ENCODE data around the gene SLIT3.

SLIT3 gene

DNA sequence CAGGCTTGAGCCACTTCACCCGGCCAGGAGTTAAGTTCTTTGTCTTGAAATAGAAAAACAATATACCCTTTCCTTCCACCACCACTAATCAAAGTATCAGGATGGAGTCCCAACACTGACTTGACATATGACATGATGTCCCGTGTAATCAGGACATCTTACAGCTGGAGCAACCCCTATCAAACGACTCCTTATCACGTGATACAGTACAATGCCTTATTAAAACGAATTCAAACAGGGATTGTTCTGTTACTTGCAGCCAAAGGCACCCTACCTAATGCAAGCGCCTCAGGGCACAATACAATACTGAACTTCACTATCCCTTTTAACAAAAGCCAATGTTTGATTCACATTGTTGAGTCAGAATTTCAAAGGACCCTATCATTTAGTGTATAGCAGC, 261.3 kb downstream of the SLIT3 start:
- H3K4me1 ChIP-seq (ENCODE audit: control insufficient read depth in 1 of 2, insufficient read depth in 2 of 2, low read length in 2 of 2) = no peaks in the 10 kb centered on the region
- H3K27ac ChIP-seq (ENCODE audit: low read depth, low read length) = no peak overlapping the region
- H3K9ac ChIP-seq (ENCODE audit: low read depth in 1 of 2, low read length in 2 of 2) = no peak overlapping the region

GRCh38 chr5:169037466-169037865, 263.5 kb downstream of the SLIT3 start:
- Histone ChIP-seq H3K4me3 (ENCODE audit: low read depth in 1 of 2, low read length in 2 of 2) (no peak overlapping the region), H3K9ac (ENCODE audit: low read depth in 1 of 2, low read length in 2 of 2) (no peak overlapping the region), H3K9me3 (ENCODE audit: control insufficient read depth in 1 of 2, low read length in 2 of 2) (no peaks in the 10 kb centered on the region), H3K36me3 (ENCODE audit: control insufficient read depth in 1 of 2, insufficient read depth in 2 of 2, low read length in 2 of 2) (no peaks in the 10 kb centered on the region), H3K27me3 (ENCODE audit: control insufficient read depth in 1 of 2, insufficient read depth in 2 of 2, low read length in 2 of 2) (no peaks in the 10 kb centered on the region), H3K4me1 (ENCODE audit: control insufficient read depth in 1 of 2, insufficient read depth in 2 of 2, low read length in 2 of 2) (no peaks in the 10 kb centered on the region), H3K27ac (ENCODE audit: low read depth, low read length) (no peak overlapping the region)

More for the DNA sequence above, 261.3 kb downstream of the SLIT3 start:
- no peaks in the 10 kb centered on the region for H3K27me3 ChIP-seq (ENCODE audit: control insufficient read depth in 1 of 2, insufficient read depth in 2 of 2, low read length in 2 of 2)
- no peak overlapping the region for H3K4me3 ChIP-seq (ENCODE audit: low read depth in 1 of 2, low read length in 2 of 2)
- no peaks in the 10 kb centered on the region for H3K36me3 ChIP-seq (ENCODE audit: control insufficient read depth in 1 of 2, insufficient read depth in 2 of 2, low read length in 2 of 2)
- no peaks in the 10 kb centered on the region for H3K9me3 ChIP-seq (ENCODE audit: control insufficient read depth in 1 of 2, low read length in 2 of 2)

GRCh38 chr5:169036079-169036805, 264.7 kb downstream of the SLIT3 start:
- Histone ChIP-seq H3K4me1 (ENCODE audit: control insufficient read depth in 1 of 2, insufficient read depth in 2 of 2, low read length in 2 of 2) (no peaks in the 10 kb centered on the region), H3K27ac (ENCODE audit: low read depth, low read length) (no peak overlapping the region), H3K9me3 (ENCODE audit: control insufficient read depth in 1 of 2, low read length in 2 of 2) (no peaks in the 10 kb centered on the region), H3K36me3 (ENCODE audit: control insufficient read depth in 1 of 2, insufficient read depth in 2 of 2, low read length in 2 of 2) (no peaks in the 10 kb centered on the region), H3K4me3 (ENCODE audit: low read depth in 1 of 2, low read length in 2 of 2) (no peak overlapping the region), H3K9ac (ENCODE audit: low read depth in 1 of 2, low read length in 2 of 2) (no peak overlapping the region), H3K27me3 (ENCODE audit: control insufficient read depth in 1 of 2, insufficient read depth in 2 of 2, low read length in 2 of 2) (no peaks in the 10 kb centered on the region)

DNA sequence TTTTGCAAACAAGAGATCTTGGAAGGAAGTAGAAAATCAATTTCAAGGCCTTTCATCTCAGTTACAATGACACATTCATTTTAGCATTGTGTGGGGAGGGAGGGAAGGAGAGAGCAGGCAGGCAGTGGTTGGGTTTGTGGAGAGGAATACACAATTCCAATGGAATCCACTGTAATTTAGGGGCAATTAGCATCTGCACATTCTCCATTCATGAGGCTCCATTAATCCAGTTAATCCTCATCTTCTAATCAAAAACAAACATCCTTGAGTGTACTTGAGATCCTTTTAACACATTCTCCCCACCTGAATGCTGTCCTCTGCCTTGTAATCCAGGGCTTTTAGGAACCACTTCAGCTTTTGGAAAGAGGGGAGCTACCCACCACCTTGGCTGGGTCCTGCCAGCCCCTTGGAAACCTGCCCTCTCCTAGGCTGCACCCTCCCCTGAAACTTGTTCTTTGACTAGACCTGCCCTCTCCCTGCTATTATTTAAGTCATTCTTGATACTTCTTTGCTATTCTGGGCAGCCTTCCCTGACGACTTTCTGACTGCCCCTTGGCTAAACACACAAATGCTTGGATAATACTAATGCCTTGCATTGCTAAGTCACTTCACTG, 271.2 kb downstream of the SLIT3 start:
- H3K27me3 ChIP-seq (ENCODE audit: control insufficient read depth in 1 of 2, insufficient read depth in 2 of 2, low read length in 2 of 2) = no peaks in the 10 kb centered on the region
- peaks cover 0 to 4% of the 10 kb centered on the region in 2 donors for H3K4me1 ChIP-seq (ENCODE audit: control insufficient read depth in 1 of 2, insufficient read depth in 2 of 2, low read length in 2 of 2)
- H3K9ac ChIP-seq (ENCODE audit: low read depth in 1 of 2, low read length in 2 of 2) = no peak overlapping the region
- H3K36me3 ChIP-seq (ENCODE audit: control insufficient read depth in 1 of 2, insufficient read depth in 2 of 2, low read length in 2 of 2) = no peaks in the 10 kb centered on the region
- no peak overlapping the region for H3K4me3 ChIP-seq (ENCODE audit: low read depth in 1 of 2, low read length in 2 of 2)
- H3K27ac ChIP-seq (ENCODE audit: low read depth, low read length) = no peak overlapping the region
- H3K9me3 ChIP-seq (ENCODE audit: control insufficient read depth in 1 of 2, low read length in 2 of 2) = no peaks in the 10 kb centered on the region

DNA sequence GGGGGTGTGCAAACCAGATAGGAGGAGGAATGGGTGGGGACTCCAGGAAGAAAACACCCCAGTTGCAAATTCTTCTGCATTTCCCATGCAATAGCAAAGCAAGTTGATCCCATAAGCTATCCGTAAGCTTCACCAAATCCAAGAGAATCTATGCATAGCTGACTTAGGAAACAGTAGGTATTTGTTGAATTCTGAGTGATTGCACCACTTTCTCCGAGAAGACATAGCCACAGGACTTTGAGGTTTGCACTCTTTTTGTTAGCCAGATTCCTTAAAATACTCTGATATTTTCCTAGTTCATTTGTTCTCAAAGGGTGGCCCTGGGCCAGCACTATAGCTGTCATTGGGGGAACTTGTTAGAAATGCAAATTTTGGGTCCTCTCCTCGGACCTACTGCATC, 271.9 kb downstream of the SLIT3 start:
- no peaks in the 10 kb centered on the region for H3K27me3 ChIP-seq (ENCODE audit: control insufficient read depth in 1 of 2, insufficient read depth in 2 of 2, low read length in 2 of 2)
- H3K4me1 ChIP-seq (ENCODE audit: control insufficient read depth in 1 of 2, insufficient read depth in 2 of 2, low read length in 2 of 2) = peaks cover 0 to 4% of the 10 kb centered on the region in 2 donors
- no peaks in the 10 kb centered on the region for H3K9me3 ChIP-seq (ENCODE audit: control insufficient read depth in 1 of 2, low read length in 2 of 2)
- no peaks in the 10 kb centered on the region for H3K36me3 ChIP-seq (ENCODE audit: control insufficient read depth in 1 of 2, insufficient read depth in 2 of 2, low read length in 2 of 2)
- H3K9ac ChIP-seq (ENCODE audit: low read depth in 1 of 2, low read length in 2 of 2) = no peak overlapping the region
- H3K27ac ChIP-seq (ENCODE audit: low read depth, low read length) = no peak overlapping the region
- H3K4me3 ChIP-seq (ENCODE audit: low read depth in 1 of 2, low read length in 2 of 2) = no peak overlapping the region

GRCh38 chr5:169027501-169028061, 273.4 kb downstream of the SLIT3 start:
- no peak overlapping the region for H3K4me3 ChIP-seq (ENCODE audit: low read depth in 1 of 2, low read length in 2 of 2)
- no peaks in the 10 kb centered on the region for H3K9me3 ChIP-seq (ENCODE audit: control insufficient read depth in 1 of 2, low read length in 2 of 2)
- peaks cover 0 to 4% of the 10 kb centered on the region in 2 donors for H3K4me1 ChIP-seq (ENCODE audit: control insufficient read depth in 1 of 2, insufficient read depth in 2 of 2, low read length in 2 of 2)
- H3K36me3 ChIP-seq (ENCODE audit: control insufficient read depth in 1 of 2, insufficient read depth in 2 of 2, low read length in 2 of 2) = no peaks in the 10 kb centered on the region
- H3K27me3 ChIP-seq (ENCODE audit: control insufficient read depth in 1 of 2, insufficient read depth in 2 of 2, low read length in 2 of 2) = no peaks in the 10 kb centered on the region
- H3K27ac ChIP-seq (ENCODE audit: low read depth, low read length) = no peak overlapping the region
- no peak overlapping the region for H3K9ac ChIP-seq (ENCODE audit: low read depth in 1 of 2, low read length in 2 of 2)

GRCh38 chr5:169025491-169025890, 275.4 kb downstream of the SLIT3 start:
- H3K9me3 ChIP-seq (ENCODE audit: control insufficient read depth in 1 of 2, low read length in 2 of 2) = no peaks in the 10 kb centered on the region
- H3K4me1 ChIP-seq (ENCODE audit: control insufficient read depth in 1 of 2, insufficient read depth in 2 of 2, low read length in 2 of 2) = peaks cover 0 to 4% of the 10 kb centered on the region in 2 donors
- H3K27me3 ChIP-seq (ENCODE audit: control insufficient read depth in 1 of 2, insufficient read depth in 2 of 2, low read length in 2 of 2) = no peaks in the 10 kb centered on the region
- no peaks in the 10 kb centered on the region for H3K36me3 ChIP-seq (ENCODE audit: control insufficient read depth in 1 of 2, insufficient read depth in 2 of 2, low read length in 2 of 2)
- H3K4me3 ChIP-seq (ENCODE audit: low read depth in 1 of 2, low read length in 2 of 2) = no peak overlapping the region
- no peak overlapping the region for H3K9ac ChIP-seq (ENCODE audit: low read depth in 1 of 2, low read length in 2 of 2)
- H3K27ac ChIP-seq (ENCODE audit: low read depth, low read length) = no peak overlapping the region

DNA sequence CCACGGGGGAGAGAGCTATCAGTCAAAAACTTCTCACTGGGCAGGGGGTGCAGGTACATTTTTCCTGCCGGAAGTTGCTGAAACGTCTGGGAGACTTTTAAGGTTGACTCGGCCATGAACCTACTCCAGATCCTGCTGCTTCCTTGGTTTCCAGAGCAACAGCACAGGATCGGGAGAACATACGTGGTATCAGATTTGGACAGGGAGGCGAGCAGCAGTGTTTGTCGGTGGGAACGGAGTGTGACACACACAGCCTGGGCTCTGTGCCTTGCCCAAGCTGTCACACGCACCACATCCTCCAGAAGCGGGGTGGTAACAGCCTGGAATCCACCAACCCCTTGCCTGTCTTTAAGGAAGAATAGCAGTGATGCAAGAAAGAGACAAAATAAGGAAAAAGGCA, 276.5 kb downstream of the SLIT3 start:
- H3K9me3 ChIP-seq (ENCODE audit: control insufficient read depth in 1 of 2, low read length in 2 of 2) = no peaks in the 10 kb centered on the region
- no peaks in the 10 kb centered on the region for H3K36me3 ChIP-seq (ENCODE audit: control insufficient read depth in 1 of 2, insufficient read depth in 2 of 2, low read length in 2 of 2)
- H3K27me3 ChIP-seq (ENCODE audit: control insufficient read depth in 1 of 2, insufficient read depth in 2 of 2, low read length in 2 of 2) = no peaks in the 10 kb centered on the region
- H3K4me3 ChIP-seq (ENCODE audit: low read depth in 1 of 2, low read length in 2 of 2) = no peak overlapping the region
- H3K27ac ChIP-seq (ENCODE audit: low read depth, low read length) = no peak overlapping the region
- no peak overlapping the region for H3K9ac ChIP-seq (ENCODE audit: low read depth in 1 of 2, low read length in 2 of 2)
- H3K4me1 ChIP-seq (ENCODE audit: control insufficient read depth in 1 of 2, insufficient read depth in 2 of 2, low read length in 2 of 2) = peaks cover 0 to 4% of the 10 kb centered on the region in 2 donors

DNA sequence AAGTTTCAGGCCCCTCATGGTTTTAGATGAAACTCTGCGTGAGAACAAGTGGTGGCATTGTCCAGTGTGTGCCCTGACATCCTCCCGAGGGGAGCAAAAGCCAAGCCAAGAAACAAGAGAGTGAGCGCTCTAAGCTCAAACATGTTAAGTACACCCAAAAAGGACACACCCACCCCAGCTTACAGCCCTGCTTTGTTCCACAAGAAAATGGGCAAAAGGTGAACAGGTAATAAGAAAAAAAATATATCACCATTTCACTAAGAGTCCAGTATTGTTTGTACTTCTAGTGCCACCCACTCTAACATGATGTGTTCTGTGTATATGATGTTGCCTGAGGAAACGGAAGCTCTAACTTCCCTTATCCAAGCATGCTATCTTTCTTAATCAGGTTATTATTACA, 278.2 kb downstream of the SLIT3 start:
- no peaks in the 10 kb centered on the region for H3K36me3 ChIP-seq (ENCODE audit: control insufficient read depth in 1 of 2, insufficient read depth in 2 of 2, low read length in 2 of 2)
- peaks cover 0 to 3% of the 10 kb centered on the region in 2 donors for H3K4me1 ChIP-seq (ENCODE audit: control insufficient read depth in 1 of 2, insufficient read depth in 2 of 2, low read length in 2 of 2)
- no peak overlapping the region for H3K27ac ChIP-seq (ENCODE audit: low read depth, low read length)
- no peak overlapping the region for H3K4me3 ChIP-seq (ENCODE audit: low read depth in 1 of 2, low read length in 2 of 2)
- H3K9ac ChIP-seq (ENCODE audit: low read depth in 1 of 2, low read length in 2 of 2) = no peak overlapping the region
- H3K9me3 ChIP-seq (ENCODE audit: control insufficient read depth in 1 of 2, low read length in 2 of 2) = no peaks in the 10 kb centered on the region
- H3K27me3 ChIP-seq (ENCODE audit: control insufficient read depth in 1 of 2, insufficient read depth in 2 of 2, low read length in 2 of 2) = no peaks in the 10 kb centered on the region

- H3K9me3 ChIP-seq (ENCODE audit: control insufficient read depth in 1 of 2, low read length in 2 of 2) = no peaks in the 10 kb centered on the region
- H3K9ac ChIP-seq (ENCODE audit: low read depth in 1 of 2, low read length in 2 of 2) = no peak overlapping the region
- H3K36me3 ChIP-seq (ENCODE audit: control insufficient read depth in 1 of 2, insufficient read depth in 2 of 2, low read length in 2 of 2) = no peaks in the 10 kb centered on the region
- no peaks in the 10 kb centered on the region for H3K27me3 ChIP-seq (ENCODE audit: control insufficient read depth in 1 of 2, insufficient read depth in 2 of 2, low read length in 2 of 2)
- H3K4me3 ChIP-seq (ENCODE audit: low read depth in 1 of 2, low read length in 2 of 2) = no peak overlapping the region
- H3K4me1 ChIP-seq (ENCODE audit: control insufficient read depth in 1 of 2, insufficient read depth in 2 of 2, low read length in 2 of 2) = no peaks in the 10 kb centered on the region
- no peak overlapping the region for H3K27ac ChIP-seq (ENCODE audit: low read depth, low read length)
Measured at GRCh38 chr5:169020102-169020501, 280.8 kb downstream of the SLIT3 start.
